PC-3 (cell line): ENCODE data around the gene DIAPH2.

Experiments used
- CTCF ChIP-seq: fragments of 300-600 bp; sonication (generic); conservative IDR thresholded peaks from 2 replicates; pipeline ENCODE4 v1.5.1; 2017; ENCODE audit warnings: antibody characterized with exemption, low read depth, mild to moderate bottlenecking, low read length
- EZH2 ChIP-seq: fragments of 300-600 bp; sonication (generic); IDR thresholded peaks from one replicate; pipeline ENCODE4 v1.6.1; 2017; ENCODE audit warnings: antibody characterized with exemption, mild to moderate bottlenecking, low read length; ENCODE audit not compliant: unreplicated experiment
- EZH2phosphoT487 ChIP-seq: fragments of 300-600 bp; sonication (generic); IDR thresholded peaks from 2 replicates; pipeline ENCODE4 v1.6.1; 2018; ENCODE audit warnings: mild to moderate bottlenecking, antibody characterized with exemption, low read length, borderline replicate concordance

GRCh38 chrX:97401154-97401553 lies 716.5 kb downstream of the DIAPH2 start:
- TF ChIP-seq EZH2 (no peak), CTCF (no peak), EZH2phosphoT487 (no peak)
